GM21381 (cell line): ENCODE measurements around the gene SLC15A3.

ENCODE experiments used
- ATAC-seq: cut with Tn5 transposase; IDR thresholded peaks from one replicate; pipeline ENCODE4 v1.9.1; 2021; ENCODE audit warnings: mild to moderate bottlenecking, moderate library complexity; ENCODE audit not compliant: unreplicated experiment

The SLC15A3 gene

DNA sequence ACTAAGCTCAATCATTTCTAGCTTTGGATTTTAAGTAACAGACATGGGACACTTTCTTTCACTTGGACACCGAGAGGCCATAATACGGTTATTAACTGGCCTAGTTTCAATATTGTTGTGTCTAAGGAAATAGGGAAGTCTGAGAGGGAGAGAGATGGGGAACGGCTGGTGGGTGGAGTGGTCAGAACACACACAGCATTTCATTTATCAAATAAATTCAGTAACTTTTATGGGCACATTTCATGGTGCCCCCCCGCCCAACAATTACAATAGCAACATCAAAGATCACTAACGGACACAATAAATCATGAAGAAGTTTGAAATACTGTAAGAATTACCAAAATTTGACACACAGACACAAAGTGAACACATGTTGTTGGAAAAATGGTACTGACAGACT, 56.3 kb downstream of the SLC15A3 start:
- ATAC-seq: no peak

- ATAC-seq: no peak
Observed at GRCh38 chr11:60891103-60891741, 60.8 kb downstream of the SLC15A3 start.

DNA sequence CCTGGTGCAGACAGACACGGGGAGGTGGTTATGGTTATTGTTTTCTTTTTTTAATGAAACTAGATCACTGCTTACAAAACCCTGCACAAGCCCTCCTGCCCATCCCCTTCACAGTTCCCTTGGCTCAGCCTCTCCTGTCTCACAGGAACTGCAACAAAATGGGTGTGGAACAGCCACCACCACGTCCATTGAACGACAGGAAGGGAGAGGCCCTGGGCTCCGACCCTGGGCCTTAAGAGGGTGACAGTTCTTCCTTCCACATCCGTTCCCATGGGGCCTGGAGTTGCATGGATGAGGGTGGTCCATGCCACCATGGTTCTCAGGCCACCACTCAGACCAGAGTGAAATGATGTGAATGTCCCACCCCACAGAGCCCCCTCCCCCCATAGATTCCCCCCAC, 61.3 kb downstream of the SLC15A3 start:
- ATAC-seq: no peak

DNA sequence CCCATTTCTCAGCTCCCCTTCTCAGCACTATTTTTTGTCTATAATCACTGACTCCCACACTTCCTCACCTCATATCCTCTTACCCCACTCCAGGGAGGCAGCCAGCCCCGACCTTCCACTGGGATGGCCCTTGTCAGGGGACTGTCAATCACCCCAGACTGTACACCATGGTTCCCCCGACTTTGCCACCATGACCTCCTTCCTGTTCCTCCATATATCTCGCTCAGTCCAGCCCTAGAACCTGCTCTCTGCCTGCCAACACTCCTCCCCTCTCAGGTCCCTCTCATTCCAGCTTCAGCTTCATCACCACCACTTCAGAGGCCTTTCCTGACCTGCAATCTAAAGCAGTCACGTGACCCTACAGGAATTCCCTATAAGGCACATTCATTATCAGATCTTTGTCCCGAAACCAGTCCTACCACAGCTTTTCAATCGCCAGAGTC, 62.1 kb downstream of the SLC15A3 start:
- ATAC-seq: no peak

GRCh38 chr11:60887556-60887955, 64.4 kb downstream of the SLC15A3 start:
- ATAC-seq: no peak
